Peyer's patch (tissue), 4 donors: Measurements from ENCODE around the gene RUNX1.

ENCODE experiments used
- POLR2A ChIP-seq, 2 donors: fragments of 450-650 bp; IDR thresholded peaks; one replicate each; pipeline ENCODE4 v1.5.1; 2017; ENCODE audit warnings: antibody characterized with exemption in 2 of 2, mild to moderate bottlenecking in 2 of 2, moderate library complexity in 2 of 2
- TF ChIP-seq, protein P1 (sequence below), 6 experiments: fragments of 450-650 bp in 4 of 6; fragments of 200-600 bp in 2 of 6; sonication (generic) in 1 of 6; IDR thresholded peaks; one replicate each; pipeline ENCODE4 v1.5.1; 2017 to 2019; ENCODE audit warnings: antibody characterized with exemption in 6 of 6, mild to moderate bottlenecking in 3 of 6, moderate library complexity in 1 of 6

DNA sequence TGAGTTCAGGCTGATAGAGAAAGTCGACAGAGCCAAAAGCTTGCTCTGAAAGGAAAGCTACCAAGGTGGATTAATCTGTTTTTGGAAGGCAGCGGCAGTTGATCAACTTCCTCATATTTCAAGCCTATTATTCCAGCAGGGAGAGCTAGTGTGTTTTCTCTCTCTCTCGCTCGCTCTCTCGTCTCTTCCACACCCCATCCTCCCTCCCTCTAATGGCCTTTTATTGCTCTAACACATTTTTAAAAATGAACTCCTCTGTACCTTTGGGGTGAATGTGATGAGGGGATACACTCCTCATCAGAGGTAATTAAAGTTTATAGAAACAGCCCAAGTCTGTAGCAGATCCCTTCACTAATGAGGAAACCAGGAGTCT lies 253.9 kb downstream of the RUNX1 start:
- no peak for TF ChIP-seq POLR2A (IDR thresholded peaks at IDR 0.05)
- TF ChIP-seq, protein P1, sequence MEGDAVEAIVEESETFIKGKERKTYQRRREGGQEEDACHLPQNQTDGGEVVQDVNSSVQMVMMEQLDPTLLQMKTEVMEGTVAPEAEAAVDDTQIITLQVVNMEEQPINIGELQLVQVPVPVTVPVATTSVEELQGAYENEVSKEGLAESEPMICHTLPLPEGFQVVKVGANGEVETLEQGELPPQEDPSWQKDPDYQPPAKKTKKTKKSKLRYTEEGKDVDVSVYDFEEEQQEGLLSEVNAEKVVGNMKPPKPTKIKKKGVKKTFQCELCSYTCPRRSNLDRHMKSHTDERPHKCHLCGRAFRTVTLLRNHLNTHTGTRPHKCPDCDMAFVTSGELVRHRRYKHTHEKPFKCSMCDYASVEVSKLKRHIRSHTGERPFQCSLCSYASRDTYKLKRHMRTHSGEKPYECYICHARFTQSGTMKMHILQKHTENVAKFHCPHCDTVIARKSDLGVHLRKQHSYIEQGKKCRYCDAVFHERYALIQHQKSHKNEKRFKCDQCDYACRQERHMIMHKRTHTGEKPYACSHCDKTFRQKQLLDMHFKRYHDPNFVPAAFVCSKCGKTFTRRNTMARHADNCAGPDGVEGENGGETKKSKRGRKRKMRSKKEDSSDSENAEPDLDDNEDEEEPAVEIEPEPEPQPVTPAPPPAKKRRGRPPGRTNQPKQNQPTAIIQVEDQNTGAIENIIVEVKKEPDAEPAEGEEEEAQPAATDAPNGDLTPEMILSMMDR (IDR thresholded peaks at IDR 0.05): peak in 3 of 6 experiments; percentile 46 to 52 (median 48)
